ENCODE results near the gene DPF3. TPM values are rescaled to one million over a fixed set of nuclear protein-coding genes. Genes with fewer than 3 reads are reported as not detected.

DPF3 gene
- total and polyA plus RNA-seq, 2 of the 13 experiments (the other 11 are each of a cell fraction or from before 2014, with no cell fraction given), result 0.09 to 0.60 TPM

GRCh38 chr14:72715850-72716228 is 178.1 kb downstream of the DPF3 start:
- H3K4me2 ChIP-seq (ENCODE audit: low read depth, low read length), result no peak overlapping the region
- in situ Hi-C loops (cut with HindIII; ENCODE audit: extremely low pct_ligation_motif_present, low pct_unique_long_range_greater_than_20kb), result no loop called here
- no peaks in the 10 kb centered on the region for H3K36me3 ChIP-seq (replicated peaks in 1 of 2; ENCODE audit: control insufficient read depth in 1 of 2, insufficient read depth in 2 of 2, low read length in 2 of 2)
- H4K20me1 ChIP-seq (ENCODE audit: insufficient read depth, low read length), result no peaks in the 10 kb centered on the region
- H3K4me1 ChIP-seq (ENCODE audit: insufficient read depth, low read length), result peaks cover 4% of the 10 kb centered on the region; the same call in 1 of the 2 replicates
- no peak for TF ChIP-seq DMAP1 (CRISPR knock-in tag; IDR thresholded peaks at IDR 0.05)
- no peak for TF ChIP-seq FOSL1 (CRISPR knock-in tag; IDR thresholded peaks at IDR 0.05; ENCODE audit: borderline replicate concordance)
- no peak for TF ChIP-seq POLR2AphosphoS5 (IDR thresholded peaks at IDR 0.05; ENCODE audit: low read depth, low read length)
- no peak for TF ChIP-seq ZBTB7A (CRISPR knock-in tag; IDR thresholded peaks at IDR 0.05)
- TF ChIP-seq CBX2 (IDR thresholded peaks at IDR 0.05; ENCODE audit: low read depth, low read length), result no peak
- TF ChIP-seq CBX2 (CRISPR knock-in tag; IDR thresholded peaks at IDR 0.05; ENCODE audit: low read depth), result no peak
- TF ChIP-seq NR2F6 (IDR thresholded peaks at IDR 0.05), result no peak
- TF ChIP-seq NR2F6 (CRISPR knock-in tag; IDR thresholded peaks at IDR 0.05), result no peak
- no peak for TF ChIP-seq ZBTB4 (CRISPR knock-in tag; IDR thresholded peaks at IDR 0.05; ENCODE audit: borderline replicate concordance)
- no peak for TF ChIP-seq GATAD2A (CRISPR knock-in tag; IDR thresholded peaks at IDR 0.05)
- TF ChIP-seq ZFP1 (CRISPR knock-in tag; IDR thresholded peaks at IDR 0.05), result no peak
- no peak for TF ChIP-seq MNT (IDR thresholded peaks at IDR 0.05)
- no peaks in the 10 kb centered on the region for H3K27me3 ChIP-seq (ENCODE audit: control insufficient read depth in 1 of 2, insufficient read depth in 2 of 2, low read length in 2 of 2)
- no peaks in the 10 kb centered on the region for H3K9me3 ChIP-seq (ENCODE audit: low read length)
- H2AFZ ChIP-seq (ENCODE audit: low read length), result no peak overlapping the region
- no peak overlapping the region for H3K27ac ChIP-seq (ENCODE audit: extremely low read length, insufficient read depth, low read length)
- H3K4me3 ChIP-seq (replicated peaks in 1 of 3; ENCODE audit: insufficient read depth in 1 of 3, low read depth in 2 of 3, low read length in 3 of 3), result no peak overlapping the region
- H3K9ac ChIP-seq (ENCODE audit: insufficient read depth, low read depth, low read length), result no peak overlapping the region
- no peak for ATAC-seq
- intact Hi-C loops (cut with micrococcal nuclease; ENCODE audit: unreplicated experiment), result no loop called here
- H3K79me2 ChIP-seq (ENCODE audit: insufficient read depth, low read length), result no peaks in the 10 kb centered on the region
- WGBS (ENCODE audit: low lambda C conversion rate), result 15% methylated on average over 9 of the region's 9 CpGs
- ChIA-PET POLR2A (no interaction called here), CTCF (ENCODE audit: low intra/inter-chr PET ratio, low total read pairs) (no interaction called here)
- no peak for DNase-seq (ENCODE audit: low spot score)
- BruUV-seq (replicated peaks), result no TSS peak
- no peak for FAIRE-seq
